ENCODE results near the gene SELENON.

The SELENON gene

GRCh38 chr1:25825605-25826004, 25.6 kb downstream of the SELENON start:
- in situ Hi-C loops (cut with MboI; ENCODE audit: low sequenced_read_pairs, unreplicated experiment), result no loop called here
- DNase-seq (ENCODE audit: low spot score), result no peak
- no peak for TF ChIP-seq CTCF (IDR thresholded peaks at IDR 0.05; ENCODE audit: borderline replicate concordance, control extremely low read depth, extremely low read depth, insufficient read depth, missing control alignments)

GRCh38 chr1:25826571-25826970, 26.6 kb downstream of the SELENON start:
- in situ Hi-C loops (cut with MboI; ENCODE audit: low sequenced_read_pairs, unreplicated experiment), result no loop called here
- no peak for DNase-seq (ENCODE audit: low spot score)
- TF ChIP-seq CTCF (IDR thresholded peaks at IDR 0.05; ENCODE audit: borderline replicate concordance, control extremely low read depth, extremely low read depth, insufficient read depth, missing control alignments), result no peak

- no peak for DNase-seq (ENCODE audit: low spot score)
- in situ Hi-C loops (cut with MboI; ENCODE audit: low sequenced_read_pairs, unreplicated experiment), result no loop called here
- no peak for TF ChIP-seq CTCF (IDR thresholded peaks at IDR 0.05; ENCODE audit: borderline replicate concordance, control extremely low read depth, extremely low read depth, insufficient read depth, missing control alignments)
Observed at GRCh38 chr1:25828491-25828890, 28.5 kb downstream of the SELENON start.

GRCh38 chr1:25829046-25829445, 29.1 kb downstream of the SELENON start:
- no peak for DNase-seq (ENCODE audit: low spot score)
- no peak for TF ChIP-seq CTCF (IDR thresholded peaks at IDR 0.05; ENCODE audit: borderline replicate concordance, control extremely low read depth, extremely low read depth, insufficient read depth, missing control alignments)
- in situ Hi-C loops (cut with MboI; ENCODE audit: low sequenced_read_pairs, unreplicated experiment), result no loop called here

GRCh38 chr1:25831569-25832196, 31.7 kb downstream of the SELENON start:
- DNase-seq (ENCODE audit: low spot score), result no peak
- in situ Hi-C loops (cut with MboI; ENCODE audit: low sequenced_read_pairs, unreplicated experiment), result no loop called here
- TF ChIP-seq CTCF (IDR thresholded peaks at IDR 0.05; ENCODE audit: borderline replicate concordance, control extremely low read depth, extremely low read depth, insufficient read depth, missing control alignments), result no peak

GRCh38 chr1:25832336-25833037, 32.5 kb downstream of the SELENON start:
- no peak for DNase-seq (ENCODE audit: low spot score)
- no peak for TF ChIP-seq CTCF (IDR thresholded peaks at IDR 0.05; ENCODE audit: borderline replicate concordance, control extremely low read depth, extremely low read depth, insufficient read depth, missing control alignments)
- in situ Hi-C loops (cut with MboI; ENCODE audit: low sequenced_read_pairs, unreplicated experiment), result no loop called here
